B cell (primary cell): ENCODE measurements around the gene COL26A1. TPM values are rescaled to one million over a fixed set of nuclear protein-coding genes. Genes with fewer than 3 reads are reported as not detected.

Experiments
- ATAC-seq: fragments of 200-7000 bp; cut with Tn5 transposase; one replicate; pipeline ENCODE4 v1.10.0; 2021; ENCODE audit warnings: low read depth, mild to moderate bottlenecking, moderate number of reproducible peaks, moderate library complexity
- CTCF ChIA-PET: fragments of 350-600 bp; sonication (Branson Sonifier 250); formaldehyde crosslinking; loops from one replicate; lab custom pipeline; 2021; ENCODE audit warnings: antibody characterized with exemption, inconsistent platforms; lab: Charles Lee
- POLR2A ChIA-PET: fragments of 350-600 bp; sonication (Branson Sonifier 250); formaldehyde crosslinking; loops from one replicate; lab custom pipeline; 2021; ENCODE audit warnings: antibody characterized with exemption; lab: Charles Lee
- DNase-seq: peaks from one replicate; pipeline ENCODE4 v3.0.0; 2013
- H2AFZ ChIP-seq: 2 replicates; pipeline ENCODE4 v1.6.1; 2012; ENCODE audit warnings: mild to moderate bottlenecking, low read depth, low read length; ENCODE audit not compliant: insufficient read depth, poor library complexity, severe bottlenecking
- H3K27ac ChIP-seq, 2 donors: 1 replicate in 1 of 2; 2 replicates in 1 of 2; pipeline ENCODE4 v1.5.1; 2012 to 2013; ENCODE audit warnings: low read length in 2 of 2, mild to moderate bottlenecking in 2 of 2, moderate library complexity in 1 of 2
- H3K27me3 ChIP-seq, 4 experiments: fragments of 200-600 bp in 1 of 4; sonication (generic) in 1 of 4; replicated peaks in 1 of 4; 1 replicate in 2 of 4; 2 replicates in 2 of 4; pipeline versions ENCODE4 v1.6.1 to v1.7.0; 2013 to 2016; ENCODE audit warnings: low read length in 3 of 4, mild to moderate bottlenecking in 2 of 4, mixed read lengths in 1 of 4, moderate library complexity in 1 of 4; ENCODE audit not compliant: insufficient read depth in 4 of 4, control insufficient read depth in 3 of 4; ENCODE audit errors: control extremely low read depth in 1 of 4
- H3K36me3 ChIP-seq, 2 experiments: replicated peaks in 1 of 2; 1 replicate in 1 of 2; 2 replicates in 1 of 2; pipeline versions ENCODE4 v1.6.1 to v1.7.1; 2013; ENCODE audit warnings: low read length in 1 of 2; ENCODE audit not compliant: insufficient read depth in 2 of 2, control insufficient read depth in 1 of 2; ENCODE audit errors: control extremely low read depth in 1 of 2, extremely low read depth in 1 of 2
- H3K4me1 ChIP-seq, 2 donors: fragments of 200-600 bp in 1 of 2; sonication (generic) in 1 of 2; 1 replicate in 1 of 2; 2 replicates in 1 of 2; pipeline versions ENCODE4 v1.5.1 to v1.6.1; 2013 to 2017; ENCODE audit warnings: low read length in 2 of 2; ENCODE audit not compliant: control insufficient read depth in 2 of 2, insufficient read depth in 2 of 2
- H3K4me2 ChIP-seq: replicated peaks from 2 replicates; pipeline ENCODE3; 2012; ENCODE audit warnings: mild to moderate bottlenecking, low read depth, low read length; ENCODE audit not compliant: poor library complexity, severe bottlenecking
- H3K4me3 ChIP-seq, 5 experiments: fragments of 200-600 bp in 1 of 5; sonication (generic) in 1 of 5; 1 replicate in 3 of 5; 2 replicates in 2 of 5; pipeline versions ENCODE4 v1.5.1 to v1.7.0; 2011 to 2016; ENCODE audit warnings: low read length in 4 of 5, mild to moderate bottlenecking in 4 of 5, low read depth in 2 of 5, control low read depth in 1 of 5, moderate library complexity in 1 of 5; ENCODE audit not compliant: insufficient read depth in 1 of 5; ENCODE audit errors: control extremely low read depth in 1 of 5, extremely low read depth in 1 of 5
- H3K79me2 ChIP-seq: fragments of 200-600 bp; sonication (generic); one replicate; pipeline ENCODE4 v1.6.0; 2016; ENCODE audit warnings: low read length; ENCODE audit not compliant: control insufficient read depth, insufficient read depth
- H3K9ac ChIP-seq: fragments of 200-600 bp; sonication (generic); 2 replicates; pipeline ENCODE4 v1.6.1; 2017; ENCODE audit warnings: mild to moderate bottlenecking, low read length, moderate library complexity
- H3K9me3 ChIP-seq, 3 donors: one replicate each; pipeline versions ENCODE4 v1.6.1 to v1.7.1; 2013; ENCODE audit warnings: low read length in 2 of 3; ENCODE audit not compliant: control insufficient read depth in 2 of 3, insufficient read depth in 1 of 3; ENCODE audit errors: control extremely low read depth in 1 of 3
- H4K20me1 ChIP-seq: 2 replicates; pipeline ENCODE4 v1.6.0; 2012; ENCODE audit warnings: mild to moderate bottlenecking, low read length; ENCODE audit not compliant: insufficient read depth, control insufficient read depth, poor library complexity, severe bottlenecking
- H3K27ac Mint-ChIP-seq: one replicate; pipeline ENCODE4 v1.8.0; 2021; ENCODE audit warnings: mixed read lengths
- H3K27me3 Mint-ChIP-seq: one replicate; pipeline ENCODE4 v1.8.0; 2021; ENCODE audit warnings: mixed read lengths
- H3K4me1 Mint-ChIP-seq: one replicate; pipeline ENCODE4 v1.8.0; 2021; ENCODE audit warnings: mixed read lengths
- H3K4me3 Mint-ChIP-seq: one replicate; pipeline ENCODE4 v1.8.0; 2021; ENCODE audit warnings: mixed read lengths
- H3K9me3 Mint-ChIP-seq: one replicate; pipeline ENCODE4 v1.8.0; 2022; ENCODE audit warnings: mixed read lengths; ENCODE audit not compliant: insufficient read depth
- CTCF ChIP-seq: fragments of 200-600 bp; IDR thresholded peaks from one replicate; pipeline ENCODE4 v1.8.0; 2022; ENCODE audit warnings: antibody characterized with exemption, mild to moderate bottlenecking
- EZH2 ChIP-seq: IDR thresholded peaks from 2 replicates; pipeline ENCODE4 v1.6.1; 2012; ENCODE audit warnings: borderline replicate concordance, low read depth, mild to moderate bottlenecking, moderate library complexity, low read length; ENCODE audit not compliant: insufficient read depth, poor library complexity, severe bottlenecking
- WGBS: methylation state at CpG from one replicate; pipeline ENCODE4 v1.1.5; 2013; ENCODE audit warnings: missing lambda C conversion rate; ENCODE audit not compliant: insufficient coverage; 5-methylcytosine and 5-hydroxymethylcytosine counted together
- intact Hi-C: fragments of 100-400 bp; cut with micrococcal nuclease; formaldehyde crosslinking; loops from one replicate; pipeline ENCODE4 v1.10.0; 2022
- polyA plus RNA-seq: library from polyadenylated mRNA; depleted of rRNA; stranded (reverse); fragments of >200 nt; gene quantifications from 2 replicates; pipeline ENCODE4 v1.2.3, GENCODE V29; 2012
- total RNA-seq, 2 donors: library from RNA; stranded (reverse); fragments of 120-200 nt in 1 of 2; gene quantifications; 1 replicate in 1 of 2; 2 replicates in 1 of 2; pipeline versions ENCODE4 v1.2.3 to v1.2.4, GENCODE V29; 2013 to 2022

COL26A1 gene
- total and polyA plus RNA-seq, 2 donors (not counting 1 experiment from before 2014, with no cell fraction given) = not detected

- CTCF ChIA-PET = no interaction called here
- Histone ChIP-seq H3K4me3 (no peak overlapping the region), H2AFZ (no peak overlapping the region), H3K4me2 (no peak overlapping the region), H3K27me3 (peaks cover 0 to 3% (median 0%) of the 10 kb centered on the region in 4 experiments), H3K4me1 (no peaks in the 10 kb centered on the region), H3K36me3 (no peaks in the 10 kb centered on the region), H3K9ac (no peak overlapping the region), H4K20me1 (no peaks in the 10 kb centered on the region), H3K79me2 (no peaks in the 10 kb centered on the region), H3K27ac (no peak overlapping the region), H3K9me3 (no peaks in the 10 kb centered on the region)
- H3K4me1 Mint-ChIP-seq = no peaks in the 10 kb centered on the region
- TF ChIP-seq CTCF (no peak), EZH2 (no peak)
- POLR2A ChIA-PET = no interaction called here
- WGBS = 87% methylated on average over 22 of the region's 25 CpGs
- intact Hi-C loops = no loop called here
- no peak overlapping the region for H3K27ac Mint-ChIP-seq
- no peak overlapping the region for H3K4me3 Mint-ChIP-seq
- peaks cover 27% of the 10 kb centered on the region for H3K27me3 Mint-ChIP-seq
- DNase-seq (no peak), ATAC-seq (no peak)
- H3K9me3 Mint-ChIP-seq = no peaks in the 10 kb centered on the region
These were observed 123.9 kb downstream of the COL26A1 start for GRCh38 chr7:101486433-101487104.

- 89% methylated on average over 4 of the region's 4 CpGs for WGBS
- Histone ChIP-seq H3K9me3 (no peaks in the 10 kb centered on the region), H3K4me3 (no peak overlapping the region), H3K79me2 (no peaks in the 10 kb centered on the region), H3K4me1 (no peaks in the 10 kb centered on the region), H3K9ac (no peak overlapping the region), H3K27ac (no peak overlapping the region), H3K36me3 (no peaks in the 10 kb centered on the region), H3K27me3 (peaks cover 0 to 3% (median 0%) of the 10 kb centered on the region in 4 experiments), H3K4me2 (no peak overlapping the region), H2AFZ (no peak overlapping the region), H4K20me1 (no peaks in the 10 kb centered on the region)
- ChIA-PET POLR2A (no interaction called here), CTCF (no interaction called here)
- Mint-ChIP-seq H3K27ac (no peak overlapping the region), H3K9me3 (no peaks in the 10 kb centered on the region), H3K4me3 (no peak overlapping the region), H3K27me3 (peaks cover 27% of the 10 kb centered on the region), H3K4me1 (no peaks in the 10 kb centered on the region)
- ATAC-seq (no peak), DNase-seq (no peak)
- TF ChIP-seq EZH2 = no peak
- TF ChIP-seq CTCF = no peak
- intact Hi-C loops = no loop called here
These were observed 124.4 kb downstream of the COL26A1 start for GRCh38 chr7:101487105-101487458.
